DOHH2 (cell line): ENCODE measurements around the gene PACRGL.
"Not testable (repeated sequence)": the region's sequence is repeated elsewhere in the genome, so short reads cannot be mapped to it uniquely, and the experiment has no call there.

Experiments used
- H3F3A ChIP-seq: fragments of 200-600 bp; sonication (generic), shearing (Covaris generic); 2 replicates; pipeline ENCODE4 v1.6.0; 2016; ENCODE audit warnings: antibody characterized with exemption, mild to moderate bottlenecking; ENCODE audit not compliant: control insufficient read depth, insufficient read depth
- H3K27ac ChIP-seq: fragments of 200-600 bp; sonication (generic); 2 replicates; pipeline ENCODE4 v1.5.1; 2014; ENCODE audit warnings: low read depth, mild to moderate bottlenecking, low read length, moderate library complexity
- H3K27me3 ChIP-seq: fragments of 200-600 bp; sonication (generic); 2 replicates; pipeline ENCODE4 v1.6.1; 2014; ENCODE audit warnings: mild to moderate bottlenecking, low read length, mixed read lengths; ENCODE audit not compliant: control insufficient read depth
- H3K36me3 ChIP-seq: fragments of 200-600 bp; sonication (generic); 2 replicates; pipeline ENCODE4 v1.6.1; 2014; ENCODE audit warnings: mild to moderate bottlenecking, low read length, moderate library complexity, mixed read lengths; ENCODE audit not compliant: control insufficient read depth
- H3K4me1 ChIP-seq: fragments of 200-600 bp; sonication (generic); 2 replicates; pipeline ENCODE4 v1.6.1; 2014; ENCODE audit warnings: mild to moderate bottlenecking, low read length, mixed read lengths; ENCODE audit not compliant: control insufficient read depth
- H3K4me2 ChIP-seq: fragments of 200-600 bp; sonication (generic); 2 replicates; pipeline ENCODE4 v1.6.0; 2014; ENCODE audit warnings: mild to moderate bottlenecking, low read length, moderate library complexity
- H3K4me3 ChIP-seq: fragments of 200-600 bp; sonication (generic); 2 replicates; pipeline ENCODE4 v1.5.1; 2014; ENCODE audit warnings: mild to moderate bottlenecking, low read length, mixed read lengths
- H3K79me2 ChIP-seq: fragments of 200-600 bp; sonication (generic); 2 replicates; pipeline ENCODE4 v1.6.1; 2014; ENCODE audit warnings: mild to moderate bottlenecking, low read length, mixed read lengths; ENCODE audit not compliant: control insufficient read depth
- H3K9me2 ChIP-seq: fragments of 200-600 bp; sonication (generic); replicated peaks from 2 replicates; pipeline ENCODE4 v1.6.1; 2014; ENCODE audit warnings: mild to moderate bottlenecking, low read length, mixed read lengths; ENCODE audit not compliant: control insufficient read depth
- H3K9me3 ChIP-seq: fragments of 200-600 bp; sonication (generic); 2 replicates; pipeline ENCODE4 v1.6.1; 2014; ENCODE audit warnings: antibody characterized with exemption, low read length, mixed read lengths; ENCODE audit not compliant: control insufficient read depth, insufficient read depth
- H4K20me1 ChIP-seq: fragments of 200-600 bp; sonication (generic); 2 replicates; pipeline ENCODE4 v1.6.0; 2014; ENCODE audit warnings: low read depth, mild to moderate bottlenecking, antibody characterized with exemption, low read length, moderate library complexity; ENCODE audit not compliant: control insufficient read depth, insufficient read depth
- CTCF ChIP-seq: fragments of 200-600 bp; sonication (generic); IDR thresholded peaks from one replicate; pipeline ENCODE4 v1.5.1; 2014; ENCODE audit warnings: antibody characterized with exemption, mild to moderate bottlenecking, low read depth, low read length; ENCODE audit not compliant: poor library complexity, severe bottlenecking
- EZH2phosphoT487 ChIP-seq: fragments of 200-600 bp; sonication (generic); IDR thresholded peaks from 2 replicates; pipeline ENCODE4 v1.6.1; 2017; ENCODE audit warnings: borderline replicate concordance, mild to moderate bottlenecking, antibody characterized with exemption, low read length, moderate library complexity, mixed read lengths

Gene PACRGL

GRCh38 chr4:20735931-20736330, 35.7 kb downstream of the PACRGL start:
- Histone ChIP-seq H3K9me3 (no peaks in the 10 kb centered on the region), H3K27me3 (no peaks in the 10 kb centered on the region), H3K4me3 (no peak overlapping the region), H4K20me1 (no peaks in the 10 kb centered on the region), H3K4me1 (no peaks in the 10 kb centered on the region), H3K27ac (no peak overlapping the region), H3K79me2 (no peaks in the 10 kb centered on the region), H3K9me2 (no peaks in the 10 kb centered on the region), H3K4me2 (no peak overlapping the region), H3K36me3 (peaks cover 28% of the 10 kb centered on the region), H3F3A (no peaks in the 10 kb centered on the region)
- TF ChIP-seq CTCF (no peak), EZH2phosphoT487 (no peak)

GRCh38 chr4:20746000-20746399, 45.7 kb downstream of the PACRGL start:
- not testable (repeated sequence) for H3K4me3 ChIP-seq, H3K27me3 ChIP-seq

GRCh38 chr4:20752641-20753040, 52.4 kb downstream of the PACRGL start:
- H3K4me3 ChIP-seq: no peak overlapping the region
- H3K79me2 ChIP-seq: no peaks in the 10 kb centered on the region
- no peaks in the 10 kb centered on the region; the same call in 1 of the 2 replicates for H3K9me2 ChIP-seq
- no peaks in the 10 kb centered on the region for H3K36me3 ChIP-seq
- H3K27ac ChIP-seq: no peak overlapping the region
- no peaks in the 10 kb centered on the region for H4K20me1 ChIP-seq
- no peaks in the 10 kb centered on the region for H3F3A ChIP-seq
- TF ChIP-seq CTCF (no peak), EZH2phosphoT487 (no peak)
- H3K4me2 ChIP-seq: no peak overlapping the region
- no peaks in the 10 kb centered on the region for H3K4me1 ChIP-seq
- no peaks in the 10 kb centered on the region for H3K9me3 ChIP-seq
- no peaks in the 10 kb centered on the region for H3K27me3 ChIP-seq

More at GRCh38 chr4:20746000-20746399, 45.7 kb downstream of the PACRGL start:
- not testable (repeated sequence) for H3K4me2 ChIP-seq, H3K9me3 ChIP-seq, H3K4me1 ChIP-seq, H3F3A ChIP-seq, H4K20me1 ChIP-seq, H3K36me3 ChIP-seq, H3K27ac ChIP-seq, H3K9me2 ChIP-seq, H3K79me2 ChIP-seq

GRCh38 chr4:20754036-20754435, 53.8 kb downstream of the PACRGL start:
- Histone ChIP-seq H3K36me3 (no peaks in the 10 kb centered on the region), H4K20me1 (no peaks in the 10 kb centered on the region), H3K4me2 (no peak overlapping the region), H3K4me3 (no peak overlapping the region), H3F3A (no peaks in the 10 kb centered on the region), H3K27me3 (no peaks in the 10 kb centered on the region), H3K9me2 (no peaks in the 10 kb centered on the region; the same call in 1 of the 2 replicates), H3K79me2 (no peaks in the 10 kb centered on the region), H3K4me1 (no peaks in the 10 kb centered on the region), H3K27ac (no peak overlapping the region), H3K9me3 (no peaks in the 10 kb centered on the region)
- TF ChIP-seq CTCF: no peak
- no peak for TF ChIP-seq EZH2phosphoT487
